Astrocyte (in vitro differentiated cells and primary cell): ENCODE results near the gene DELE1. TPM values are rescaled to one million over a fixed set of nuclear protein-coding genes. Genes with fewer than 3 reads are reported as not detected.

Experiments
- DNase-seq: peaks from one replicate; pipeline ENCODE4 v3.0.0-alpha.2; 2010; ENCODE audit warnings: low read depth
- FAIRE-seq: peaks from 2 replicates; lab custom pipeline; 2011; peaks lifted over from hg19 to GRCh38; lab: Jason Lieb, UNC
- H2AFZ ChIP-seq: 2 replicates; pipeline ENCODE4 v1.6.0; 2012; ENCODE audit warnings: low read depth, low read length, inconsistent platforms
- H3K27ac ChIP-seq: 2 replicates; pipeline ENCODE4 v1.5.1; 2011; ENCODE audit warnings: low read depth, low read length, inconsistent platforms
- H3K27me3 ChIP-seq: 2 replicates; pipeline ENCODE4 v1.6.0; 2011; ENCODE audit warnings: low read length, inconsistent platforms; ENCODE audit not compliant: insufficient read depth
- H3K36me3 ChIP-seq: 2 replicates; pipeline ENCODE4 v1.5.1; 2011; ENCODE audit warnings: low read length, inconsistent platforms; ENCODE audit not compliant: insufficient read depth
- H3K4me1 ChIP-seq: 2 replicates; pipeline ENCODE4 v1.5.1; 2011; ENCODE audit warnings: low read length, inconsistent platforms; ENCODE audit not compliant: insufficient read depth
- H3K4me2 ChIP-seq: 2 replicates; pipeline ENCODE4 v1.6.0; 2012; ENCODE audit warnings: low read length, inconsistent platforms
- H3K4me3 ChIP-seq: 2 replicates; pipeline ENCODE4 v1.5.1; 2011; ENCODE audit warnings: low read depth, mild to moderate bottlenecking, low read length, inconsistent platforms; ENCODE audit not compliant: insufficient read depth
- H3K79me2 ChIP-seq: 2 replicates; pipeline ENCODE4 v1.6.0; 2012; ENCODE audit warnings: mild to moderate bottlenecking, low read length, inconsistent platforms; ENCODE audit not compliant: insufficient read depth
- H3K9ac ChIP-seq: 2 replicates; pipeline ENCODE4 v1.6.0; 2012; ENCODE audit warnings: mild to moderate bottlenecking, low read length, inconsistent platforms
- H3K9me3 ChIP-seq: 2 replicates; pipeline ENCODE4 v1.5.1; 2012; ENCODE audit warnings: low read depth, mild to moderate bottlenecking, low read length, inconsistent platforms; ENCODE audit not compliant: insufficient read depth
- H4K20me1 ChIP-seq: 2 replicates; pipeline ENCODE4 v1.6.0; 2012; ENCODE audit warnings: low read length, inconsistent platforms; ENCODE audit not compliant: insufficient read depth
- H3K27ac Mint-ChIP-seq: one replicate; pipeline ENCODE4 v1.8.0; 2021; ENCODE audit warnings: mild to moderate bottlenecking, mixed read lengths; ENCODE audit not compliant: unreplicated experiment
- H3K27me3 Mint-ChIP-seq: one replicate; pipeline ENCODE4 v1.8.0; 2021; ENCODE audit warnings: low read depth, mixed read lengths; ENCODE audit not compliant: unreplicated experiment
- H3K36me3 Mint-ChIP-seq: one replicate; pipeline ENCODE4 v1.8.0; 2021; ENCODE audit warnings: low read depth, mixed read lengths; ENCODE audit not compliant: unreplicated experiment
- H3K4me1 Mint-ChIP-seq: one replicate; pipeline ENCODE4 v1.8.0; 2021; ENCODE audit warnings: low read depth, mixed read lengths; ENCODE audit not compliant: unreplicated experiment
- H3K4me3 Mint-ChIP-seq: one replicate; pipeline ENCODE4 v1.8.0; 2021; ENCODE audit warnings: mild to moderate bottlenecking, moderate library complexity, mixed read lengths; ENCODE audit not compliant: unreplicated experiment
- H3K9me3 Mint-ChIP-seq: one replicate; pipeline ENCODE4 v1.8.0; 2021; ENCODE audit warnings: mild to moderate bottlenecking, mixed read lengths; ENCODE audit not compliant: unreplicated experiment
- CTCF ChIP-seq: IDR thresholded peaks from 2 replicates; pipeline ENCODE4 v1.5.1; 2011; ENCODE audit warnings: low read depth, mild to moderate bottlenecking, inconsistent platforms, low read length, moderate library complexity; ENCODE audit not compliant: insufficient read depth
- EZH2 ChIP-seq: IDR thresholded peaks from 2 replicates; pipeline ENCODE4 v1.6.1; 2012; ENCODE audit warnings: mild to moderate bottlenecking, low read length, inconsistent platforms; ENCODE audit not compliant: insufficient read depth
- total RNA-seq: library from RNA; stranded (reverse); gene quantifications from 2 replicates; pipeline ENCODE4 v1.2.1, GENCODE V29; 2021

DELE1 gene
- total RNA-seq, 1 donor from 2014 or later: 37.6 TPM

GRCh38 chr5:141877356-141878185, 46.1 kb upstream of the DELE1 start:
- Histone ChIP-seq H4K20me1 (peaks cover 19% of the 10 kb centered on the region), H3K4me2 (peak overlapping the region; percentile 81), H3K9ac (peak overlapping the region; percentile 3), H3K9me3 (no peaks in the 10 kb centered on the region), H2AFZ (peak overlapping the region; percentile 26), H3K36me3 (no peaks in the 10 kb centered on the region), H3K27ac (no peak overlapping the region), H3K4me1 (peaks cover 24% of the 10 kb centered on the region), H3K79me2 (no peaks in the 10 kb centered on the region), H3K27me3 (peaks cover 59% of the 10 kb centered on the region), H3K4me3 (peak overlapping the region; percentile 37)
- H3K4me1 Mint-ChIP-seq: peaks cover 31% of the 10 kb centered on the region
- H3K27ac Mint-ChIP-seq: peak overlapping the region; percentile 4
- peak overlapping the region; percentile 78 for H3K4me3 Mint-ChIP-seq
- FAIRE-seq (no peak), DNase-seq (no peak)
- TF ChIP-seq CTCF (no peak), EZH2 (peak; percentile 80)
- H3K9me3 Mint-ChIP-seq: no peaks in the 10 kb centered on the region
- H3K36me3 Mint-ChIP-seq: peaks cover 4% of the 10 kb centered on the region
- H3K27me3 Mint-ChIP-seq: peaks cover 42% of the 10 kb centered on the region

GRCh38 chr5:141878186-141878710, 45.4 kb upstream of the DELE1 start, which contains the start of gene PCDH1:
TSS of gene PCDH1 (minus strand) at chr5:141878410. CDS start at chr5:141878262, 148 bp downstream.
- Histone ChIP-seq H3K9ac (peak within 1 kb of the TSS; percentile 41), H3K4me2 (peak within 1 kb of the TSS; percentile 96), H2AFZ (peak within 1 kb of the TSS; percentile 65), H3K4me1 (peaks cover 24% of the 10 kb centered on the region), H3K9me3 (no peaks in the 10 kb centered on the region), H3K36me3 (no peaks in the 10 kb centered on the region), H3K4me3 (peak within 1 kb of the TSS; percentile 46), H3K79me2 (no peaks in the 10 kb centered on the region), H4K20me1 (peaks cover 19% of the 10 kb centered on the region), H3K27me3 (peaks cover 62% of the 10 kb centered on the region), H3K27ac (no peak within 1 kb of the TSS)
- FAIRE-seq: no peak
- H3K27ac Mint-ChIP-seq: peak within 1 kb of the TSS; percentile 59
- TF ChIP-seq CTCF (no peak), EZH2 (no peak)
- peaks cover 32% of the 10 kb centered on the region for H3K4me1 Mint-ChIP-seq
- DNase-seq: no peak
- peak within 1 kb of the TSS; percentile 79 for H3K4me3 Mint-ChIP-seq
- H3K9me3 Mint-ChIP-seq: no peaks in the 10 kb centered on the region
- H3K36me3 Mint-ChIP-seq: peaks cover 4% of the 10 kb centered on the region
- H3K27me3 Mint-ChIP-seq: peaks cover 41% of the 10 kb centered on the region
